ENCODE measurements around the gene SF1. TPM values are rescaled to one million over a fixed set of nuclear protein-coding genes. Genes with fewer than 3 reads are reported as not detected.

Gene SF1
- total RNA-seq, 1 donor from 2014 or later, result 687 TPM

DNA sequence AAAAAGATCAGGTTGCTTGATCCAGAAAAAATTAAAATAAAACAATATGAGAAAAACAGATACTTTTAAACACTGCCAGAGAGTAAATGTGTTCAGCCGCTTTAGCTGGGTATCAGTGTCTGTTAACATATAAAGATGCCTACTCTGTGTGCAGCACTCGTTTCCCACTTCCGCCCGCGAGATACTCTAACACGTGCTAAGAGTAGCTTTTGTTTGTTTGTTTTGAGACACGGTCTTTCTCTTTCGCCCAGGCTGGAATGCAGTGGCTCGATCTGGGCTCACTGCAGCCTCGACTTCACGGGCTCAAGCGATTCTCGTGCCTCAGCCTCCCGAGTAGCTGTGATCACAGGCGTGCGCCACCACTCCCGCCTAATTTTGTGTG, 32.5 kb upstream of the SF1 start:
- Mint-ChIP-seq H3K27ac (peak overlapping the region; percentile 85), H3K9me3 (no peaks in the 10 kb centered on the region), H3K36me3 (ENCODE audit: low read depth) (peaks cover 21% of the 10 kb centered on the region), H3K27me3 (no peaks in the 10 kb centered on the region), H3K4me1 (peaks cover 38% of the 10 kb centered on the region), H3K4me3 (peak overlapping the region; percentile 96)
- TF ChIP-seq, protein P1, sequence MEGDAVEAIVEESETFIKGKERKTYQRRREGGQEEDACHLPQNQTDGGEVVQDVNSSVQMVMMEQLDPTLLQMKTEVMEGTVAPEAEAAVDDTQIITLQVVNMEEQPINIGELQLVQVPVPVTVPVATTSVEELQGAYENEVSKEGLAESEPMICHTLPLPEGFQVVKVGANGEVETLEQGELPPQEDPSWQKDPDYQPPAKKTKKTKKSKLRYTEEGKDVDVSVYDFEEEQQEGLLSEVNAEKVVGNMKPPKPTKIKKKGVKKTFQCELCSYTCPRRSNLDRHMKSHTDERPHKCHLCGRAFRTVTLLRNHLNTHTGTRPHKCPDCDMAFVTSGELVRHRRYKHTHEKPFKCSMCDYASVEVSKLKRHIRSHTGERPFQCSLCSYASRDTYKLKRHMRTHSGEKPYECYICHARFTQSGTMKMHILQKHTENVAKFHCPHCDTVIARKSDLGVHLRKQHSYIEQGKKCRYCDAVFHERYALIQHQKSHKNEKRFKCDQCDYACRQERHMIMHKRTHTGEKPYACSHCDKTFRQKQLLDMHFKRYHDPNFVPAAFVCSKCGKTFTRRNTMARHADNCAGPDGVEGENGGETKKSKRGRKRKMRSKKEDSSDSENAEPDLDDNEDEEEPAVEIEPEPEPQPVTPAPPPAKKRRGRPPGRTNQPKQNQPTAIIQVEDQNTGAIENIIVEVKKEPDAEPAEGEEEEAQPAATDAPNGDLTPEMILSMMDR (IDR thresholded peaks at IDR 0.05), result no peak
- CTCF ChIA-PET, result interaction anchor here (1.0 to 1.8 kb wide), 3 partner anchors 23 to 204 kb away, joined by 3 to 5 read pairs (median 5); partner anchors contain the start of gene ARL2
- POLR2A ChIA-PET, result interaction anchor here (0.7 to 3.1 kb wide), 12 partner anchors 10 to 611 kb away, joined by 3 to 34 read pairs (median 5); partner anchors contain the start of genes POLA2, RASGRP2 and SF1
- intact Hi-C loops (cut with micrococcal nuclease), result loop anchor here (1.0 to 2.0 kb wide), 6 partner anchors 9 to 113 kb away; partner anchors contain the start of genes CDC42BPG, EHD1, PPP2R5B and RASGRP2
- ATAC-seq (ENCODE audit: low read depth) (peak; percentile 28), DNase-seq (no peak)

DNA sequence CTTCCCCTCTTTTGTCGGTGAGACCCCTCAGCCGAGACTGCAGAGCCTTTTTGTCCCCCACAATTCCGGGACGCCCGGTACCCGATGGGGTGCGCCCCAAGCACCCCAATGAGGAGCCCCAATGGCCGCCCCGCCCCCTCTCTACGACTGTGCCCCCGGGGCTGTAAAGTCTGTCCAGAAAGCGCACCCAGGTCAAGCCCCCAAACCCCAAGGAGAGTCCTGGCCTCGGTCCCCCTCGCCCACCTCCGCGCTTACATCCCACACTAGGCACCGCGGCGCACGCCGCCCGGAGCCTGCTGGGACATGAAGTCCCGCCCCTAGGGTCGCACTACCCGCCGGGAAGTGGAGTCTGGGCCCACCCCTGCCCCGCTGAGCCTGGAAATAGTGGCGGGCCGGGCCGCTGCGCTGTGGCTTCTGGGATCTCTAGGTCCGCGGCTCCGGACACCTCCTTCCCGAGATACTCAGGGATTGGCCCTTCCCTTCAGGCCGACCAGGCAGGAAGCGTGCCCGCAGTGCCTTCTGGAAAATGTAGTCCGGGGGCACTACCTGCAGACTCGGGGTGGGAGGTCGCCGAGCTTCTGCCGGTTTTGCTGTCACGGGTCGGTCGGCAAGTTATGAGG, 32.0 kb upstream of the SF1 start, which contains the start of gene MEN1:
Gene MEN1, minus strand, starts transcription at position 281 of the 620 bp plus-strand sequence. CDS start 442 bp downstream, outside the sequence.
- TF ChIP-seq, protein P1 (IDR thresholded peaks at IDR 0.05), result no peak
- Mint-ChIP-seq H3K4me1 (peaks cover 36% of the 10 kb centered on the region), H3K9me3 (no peaks in the 10 kb centered on the region), H3K27ac (peak within 1 kb of the TSS; percentile 85), H3K27me3 (no peaks in the 10 kb centered on the region), H3K4me3 (peak within 1 kb of the TSS; percentile 96), H3K36me3 (ENCODE audit: low read depth) (peaks cover 26% of the 10 kb centered on the region)
- CTCF ChIA-PET, result interaction anchor here (1.0 to 1.8 kb wide), 3 partner anchors 23 to 204 kb away, joined by 3 to 5 read pairs (median 5); partner anchors contain the start of gene ARL2
- intact Hi-C loops (cut with micrococcal nuclease), result loop anchor here (1.0 to 2.0 kb wide), 6 partner anchors 8 to 114 kb away; partner anchors contain the start of genes CDC42BPG, EHD1, PPP2R5B and RASGRP2
- POLR2A ChIA-PET, result interaction anchor here (0.6 to 3.1 kb wide), 12 partner anchors 10 to 611 kb away, joined by 3 to 34 read pairs (median 5); partner anchors contain the start of genes POLA2, RASGRP2 and SF1
- DNase-seq (peak; percentile 78), ATAC-seq (ENCODE audit: low read depth) (peak; percentile 87)

DNA sequence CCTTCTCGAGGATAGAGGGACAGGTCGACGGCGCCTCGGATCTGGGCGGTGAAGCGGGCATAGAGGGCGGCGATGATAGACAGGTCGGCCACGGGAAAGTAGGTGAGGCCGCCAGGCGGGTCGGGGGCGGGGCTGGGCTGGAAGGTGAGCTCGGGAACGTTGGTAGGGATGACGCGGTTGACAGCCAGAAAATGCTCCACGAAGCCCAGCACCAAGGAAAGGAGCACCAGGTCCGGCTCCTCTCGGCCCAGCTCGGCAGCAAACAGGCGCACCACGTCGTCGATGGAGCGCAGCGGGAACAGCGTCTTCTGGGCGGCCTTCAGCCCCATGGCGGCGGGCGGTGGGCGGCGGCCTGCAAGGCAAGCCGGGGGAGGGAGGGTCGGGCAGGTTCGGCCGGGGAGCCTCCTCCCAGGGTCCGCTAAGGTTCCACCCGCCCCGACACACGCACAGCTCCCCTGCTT, 31.5 kb upstream of the SF1 start:
- POLR2A ChIA-PET, result interaction anchor here (0.6 to 3.1 kb wide), 10 partner anchors 9 to 1311 kb away, joined by 3 to 34 read pairs (median 6); partner anchors contain the start of genes BATF2 and SF1
- intact Hi-C loops (cut with micrococcal nuclease), result loop anchor here (1.0 to 2.0 kb wide), 6 partner anchors 8 to 114 kb away; partner anchors contain the start of genes CDC42BPG, EHD1, PPP2R5B and RASGRP2
- TF ChIP-seq, protein P1 (IDR thresholded peaks at IDR 0.05), result no peak

DNA sequence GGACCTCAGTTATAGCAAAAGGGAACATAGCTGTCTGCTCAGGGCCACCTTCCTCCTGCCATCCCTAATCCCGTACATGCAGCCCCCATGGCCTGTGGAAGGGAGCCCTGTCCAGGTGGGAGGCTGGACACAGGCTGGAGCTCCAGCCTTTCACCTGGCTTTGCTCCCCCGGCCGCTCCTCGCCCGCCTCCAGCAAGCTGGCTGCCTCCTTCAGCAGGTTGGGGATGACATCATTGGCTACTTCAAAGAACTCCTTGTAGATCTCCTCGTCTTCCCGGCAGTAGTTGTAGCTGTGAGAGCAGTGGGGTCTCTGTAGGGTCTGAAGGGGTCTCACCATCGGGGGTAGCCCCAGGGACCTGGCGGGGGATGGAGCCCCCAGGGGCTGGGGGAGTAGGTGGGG, 27.1 kb upstream of the SF1 start:
- intact Hi-C loops (cut with micrococcal nuclease), result no loop called here
- no peaks in the 10 kb centered on the region for H3K27me3 Mint-ChIP-seq
- TF ChIP-seq, protein P1 (IDR thresholded peaks at IDR 0.05), result no peak
- CTCF ChIA-PET, result no interaction called here
- H3K4me1 Mint-ChIP-seq, result peaks cover 46% of the 10 kb centered on the region
- POLR2A ChIA-PET, result no interaction called here
- ATAC-seq (ENCODE audit: low read depth), result no peak
- H3K9me3 Mint-ChIP-seq, result no peaks in the 10 kb centered on the region
- H3K4me3 Mint-ChIP-seq, result no peak overlapping the region
- H3K36me3 Mint-ChIP-seq (ENCODE audit: low read depth), result peaks cover 34% of the 10 kb centered on the region
- no peak for DNase-seq
- no peak overlapping the region for H3K27ac Mint-ChIP-seq

More for the DNA sequence above, 31.5 kb upstream of the SF1 start:
- peaks cover 28% of the 10 kb centered on the region for H3K36me3 Mint-ChIP-seq (ENCODE audit: low read depth)
- DNase-seq (peak; percentile 22), ATAC-seq (ENCODE audit: low read depth) (peak; percentile 15)
- CTCF ChIA-PET, result interaction anchor here (1.8 kb wide), 2 partner anchors 38 to 84 kb away, joined by 3 to 5 read pairs; no protein-coding TSS in a partner anchor
- H3K27me3 Mint-ChIP-seq, result no peaks in the 10 kb centered on the region
- peaks cover 32% of the 10 kb centered on the region for H3K4me1 Mint-ChIP-seq
- no peaks in the 10 kb centered on the region for H3K9me3 Mint-ChIP-seq
- H3K27ac Mint-ChIP-seq, result peak overlapping the region; percentile 85
- H3K4me3 Mint-ChIP-seq, result peak overlapping the region; percentile 96

All from activated B cell treated with CpG ODN at 0.5 μM for 24 hours (primary cell).